Heart right ventricle (tissue), 16 donors: ENCODE measurements around the gene FHIT. TPM values are rescaled to one million over a fixed set of nuclear protein-coding genes. Genes with fewer than 3 reads are reported as not detected.

Source experiments
- ATAC-seq, 8 donors: fragments of 200-7000 bp; cut with Tn5 transposase; one replicate each; pipeline ENCODE4 v1.9.1; 2020; ENCODE audit warnings: mild to moderate bottlenecking in 8 of 8, moderate library complexity in 8 of 8, moderate number of reproducible peaks in 1 of 8
- DNase-seq, 2 donors: peaks; one replicate each; pipeline ENCODE4 v3.0.0-alpha.2; 2020
- H3K27ac ChIP-seq, 10 donors: fragments of 200-600 bp; sonication (generic) in 2 of 10; one replicate each; pipeline versions ENCODE4 v1.5.0 to v1.8.0; 2020 to 2022; ENCODE audit warnings: mild to moderate bottlenecking in 3 of 10
- H3K27me3 ChIP-seq, 7 donors: fragments of 200-600 bp; one replicate each; pipeline ENCODE4 v1.8.0; 2021 to 2022; ENCODE audit warnings: mild to moderate bottlenecking in 2 of 7
- H3K36me3 ChIP-seq, 9 donors: fragments of 200-600 bp; sonication (generic) in 1 of 9; one replicate each; pipeline versions ENCODE4 v1.5.0 to v1.8.0; 2020 to 2022; ENCODE audit warnings: mild to moderate bottlenecking in 2 of 9
- H3K4me1 ChIP-seq, 9 donors: fragments of 200-600 bp; sonication (generic) in 1 of 9; one replicate each; pipeline versions ENCODE4 v1.5.0 to v1.8.0; 2020 to 2022; ENCODE audit warnings: mild to moderate bottlenecking in 4 of 9
- H3K4me3 ChIP-seq, 10 donors: fragments of 200-600 bp; sonication (generic) in 2 of 10; one replicate each; pipeline versions ENCODE4 v1.5.0 to v1.8.0; 2020 to 2022; ENCODE audit warnings: mild to moderate bottlenecking in 7 of 10, moderate library complexity in 2 of 10
- H3K9me3 ChIP-seq, 11 donors: fragments of 200-600 bp in 10 of 11; sonication (generic) in 2 of 11; one replicate each; pipeline versions ENCODE4 v1.5.0 to v1.8.0; 2013 to 2022; ENCODE audit warnings: mild to moderate bottlenecking in 2 of 11, control low read depth in 1 of 11, moderate library complexity in 1 of 11
- WGBS, 2 donors: extraction: QIAGEN DNeasy Blood & Tissue Kit; methylation state at CpG; one replicate each; pipeline ENCODE4 v1.1.7; 2013; ENCODE audit warnings: inconsistent platforms in 1 of 2; 5-methylcytosine and 5-hydroxymethylcytosine counted together
- intact Hi-C, 10 donors: fragments of 100-400 bp; cut with DNase I; formaldehyde crosslinking; loops; one replicate each; pipeline versions ENCODE4 v1.11.1 to v1.14.2; 2022
- polyA plus RNA-seq, 2 donors: library from polyadenylated mRNA; stranded (reverse); fragments of 200-250 nt; gene quantifications; one replicate each; pipeline ENCODE4 v1.2.3, GENCODE V29; 2013
- total RNA-seq, 10 donors: library from RNA; stranded (reverse); fragmentation: NEBNext Ultra II Directional in 3 of 10; extraction: Animal tissue kit (Norgen Biotek cat#: 25700) in 3 of 10; gene quantifications; one replicate each; pipeline versions ENCODE4 v1.2.1 to v1.2.4, GENCODE V29; 2021 to 2023
- TF ChIP-seq, protein P1 (sequence below), 9 donors: fragments of 200-600 bp; sonication (generic) in 2 of 9; IDR thresholded peaks; one replicate each; pipeline versions ENCODE4 v1.5.0 to v1.8.0; 2021 to 2022; ENCODE audit warnings: antibody characterized with exemption in 9 of 9, mild to moderate bottlenecking in 5 of 9, moderate library complexity in 1 of 9
- donor health status: Arrhythmogenic right ventricular cardiomyopathy.
- donor health status: ischemic (EF 13 %, LVEDD 7.1; RV severe dilation, severe dysfunction).
- donor health status: healthy with polysubstance abuse.
- donor health status: DM: no; HTN: yes; CAD: no.
- donor health status: DM: no; HTN: no; CAD: no.
- donor health status: ischemic (EF 25% LVEDD 6.9; RV normal size, moderate dysfunction).
- donor health status: ischemic (EF 25% LVEDD 5.7; RV mildly dilated, moderate dysfunction).
- donor health status: healthy.
- donor health status: DM: yes; HTN: yes; CAD: no.
- donor health status: Ischemic cardiomyopathy.
- donor health status: ischemic (EF 35%, LVEDD 5.7; RV mildly dilated, moderate dysfunction).
- donor health status: nonischemic (EF 11% LVEDD 7.7; RV severe dilation, severe dysfunction).
- donor health status: DM: yes; HTN: yes; CAD: no.
- donor health status: PGD.
- donor health status: ischemic (EF 29% LVEDD 5.4; RV normal size, mild dysfunction).
- donor health status: nonischemic (EF 23%, LVEDD 6.1; RV moderate dilation, normal function).

FHIT gene
- total and polyA plus RNA-seq, 12 donors, result 4.7 to 25.5 (median 18.3) TPM

DNA sequence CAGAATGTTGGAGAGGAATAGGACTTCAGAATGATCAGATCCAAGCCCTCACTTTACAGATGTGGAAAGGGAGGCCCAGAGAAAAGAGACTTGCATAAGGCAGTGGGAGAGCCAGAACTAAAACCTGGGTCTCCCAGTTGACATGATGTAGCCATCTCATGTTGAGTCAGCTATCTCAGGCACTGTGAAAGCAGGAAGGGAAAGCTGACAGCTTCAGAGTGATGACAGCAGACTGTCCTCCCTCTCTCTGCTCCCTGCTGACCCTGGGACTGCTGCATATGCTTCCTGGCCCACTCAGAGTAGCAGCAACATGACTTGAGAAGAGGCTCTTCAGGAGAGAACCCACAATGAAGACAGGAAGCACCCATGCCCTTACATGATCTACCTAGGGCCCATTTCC, 14.7 kb downstream of the FHIT start:
- intact Hi-C loops, result no loop called here
- DNase-seq, result no peak
- TF ChIP-seq, protein P1, sequence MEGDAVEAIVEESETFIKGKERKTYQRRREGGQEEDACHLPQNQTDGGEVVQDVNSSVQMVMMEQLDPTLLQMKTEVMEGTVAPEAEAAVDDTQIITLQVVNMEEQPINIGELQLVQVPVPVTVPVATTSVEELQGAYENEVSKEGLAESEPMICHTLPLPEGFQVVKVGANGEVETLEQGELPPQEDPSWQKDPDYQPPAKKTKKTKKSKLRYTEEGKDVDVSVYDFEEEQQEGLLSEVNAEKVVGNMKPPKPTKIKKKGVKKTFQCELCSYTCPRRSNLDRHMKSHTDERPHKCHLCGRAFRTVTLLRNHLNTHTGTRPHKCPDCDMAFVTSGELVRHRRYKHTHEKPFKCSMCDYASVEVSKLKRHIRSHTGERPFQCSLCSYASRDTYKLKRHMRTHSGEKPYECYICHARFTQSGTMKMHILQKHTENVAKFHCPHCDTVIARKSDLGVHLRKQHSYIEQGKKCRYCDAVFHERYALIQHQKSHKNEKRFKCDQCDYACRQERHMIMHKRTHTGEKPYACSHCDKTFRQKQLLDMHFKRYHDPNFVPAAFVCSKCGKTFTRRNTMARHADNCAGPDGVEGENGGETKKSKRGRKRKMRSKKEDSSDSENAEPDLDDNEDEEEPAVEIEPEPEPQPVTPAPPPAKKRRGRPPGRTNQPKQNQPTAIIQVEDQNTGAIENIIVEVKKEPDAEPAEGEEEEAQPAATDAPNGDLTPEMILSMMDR (IDR thresholded peaks at IDR 0.05), result no peak
- H3K27ac ChIP-seq, result no peak overlapping the region
- H3K36me3 ChIP-seq, result no peaks in the 10 kb centered on the region
- H3K27me3 ChIP-seq, result no peaks in the 10 kb centered on the region
- no peaks in the 10 kb centered on the region for H3K9me3 ChIP-seq
- no peak overlapping the region for H3K4me3 ChIP-seq
- peak in 6 of 8 donors; percentile 47 to 86 (median 64) for ATAC-seq
- peaks cover 0 to 19% (median 7%) of the 10 kb centered on the region in 9 donors for H3K4me1 ChIP-seq

DNA sequence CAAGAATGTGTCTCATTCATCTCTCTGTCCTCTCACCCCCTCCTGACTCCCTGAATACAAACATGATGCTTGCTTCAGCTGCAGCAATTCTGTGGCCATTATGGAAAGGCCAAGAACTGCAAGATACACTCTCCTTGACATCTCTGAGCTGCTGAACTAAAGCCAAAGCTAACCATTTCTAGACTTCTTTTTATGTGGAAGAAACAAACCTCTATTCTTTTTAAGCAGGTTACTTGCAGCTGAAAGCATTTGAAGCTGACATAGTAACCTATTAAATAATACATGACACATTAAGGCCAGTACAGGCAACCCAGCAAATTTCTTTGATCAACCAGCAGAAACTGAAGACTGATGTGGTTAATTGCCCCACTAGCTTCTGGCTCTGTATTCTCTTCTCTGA, 17.5 kb downstream of the FHIT start:
- Histone ChIP-seq H3K36me3 (no peaks in the 10 kb centered on the region), H3K27me3 (no peaks in the 10 kb centered on the region), H3K4me3 (no peak overlapping the region), H3K4me1 (peaks cover 0 to 7% (median 0%) of the 10 kb centered on the region in 9 donors), H3K9me3 (no peaks in the 10 kb centered on the region), H3K27ac (no peak overlapping the region)
- TF ChIP-seq, protein P1 (IDR thresholded peaks at IDR 0.05), result no peak
- ATAC-seq (no peak), DNase-seq (no peak)
- intact Hi-C loops, result no loop called here

DNA sequence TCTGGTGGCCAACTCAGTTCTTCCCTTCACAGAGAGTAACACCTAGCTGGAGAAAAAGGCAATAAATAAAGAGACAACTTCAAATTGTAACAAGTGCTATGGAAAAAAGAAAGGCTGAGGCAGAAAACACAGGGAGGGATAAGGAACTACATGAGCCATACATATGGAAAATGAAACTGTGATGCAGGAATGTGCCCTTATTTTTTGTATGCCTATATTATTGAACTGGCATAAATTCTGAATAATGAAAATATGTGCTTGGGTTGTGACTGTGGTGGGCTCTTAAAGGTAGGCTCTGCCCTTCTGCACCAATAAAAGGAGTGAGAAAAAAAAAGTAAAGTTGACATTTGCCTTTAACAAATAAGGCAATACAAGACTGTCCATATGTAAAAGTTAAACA, 19.6 kb downstream of the FHIT start:
- no peak overlapping the region for H3K27ac ChIP-seq
- no peaks in the 10 kb centered on the region for H3K9me3 ChIP-seq
- ATAC-seq, result no peak
- H3K27me3 ChIP-seq, result no peaks in the 10 kb centered on the region
- no peak for DNase-seq
- H3K4me1 ChIP-seq, result peaks cover 0 to 9% (median 0%) of the 10 kb centered on the region in 9 donors
- intact Hi-C loops, result no loop called here
- TF ChIP-seq, protein P1 (IDR thresholded peaks at IDR 0.05), result no peak
- H3K4me3 ChIP-seq, result no peak overlapping the region
- H3K36me3 ChIP-seq, result no peaks in the 10 kb centered on the region

DNA sequence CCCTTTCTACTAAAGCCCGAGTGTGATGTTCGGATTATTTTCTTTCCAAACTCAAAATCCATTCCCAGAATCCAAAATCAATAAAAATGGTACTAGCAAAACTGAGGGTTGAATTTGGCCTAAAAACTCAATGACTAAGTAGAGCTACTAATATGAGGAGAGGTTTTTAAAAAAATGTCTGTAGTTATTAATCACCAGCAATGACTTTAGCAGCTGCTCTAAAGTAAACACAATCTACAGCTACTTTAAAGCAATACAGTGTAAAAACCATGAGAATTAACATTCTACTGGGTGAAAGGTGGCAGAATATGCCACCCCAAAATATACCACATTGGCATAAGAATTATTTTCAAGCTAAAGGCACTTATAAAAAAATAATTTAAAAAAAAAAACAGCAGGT, 23.5 kb downstream of the FHIT start:
- ATAC-seq (no peak), DNase-seq (no peak)
- TF ChIP-seq, protein P1 (IDR thresholded peaks at IDR 0.05), result no peak
- intact Hi-C loops, result no loop called here
- Histone ChIP-seq H3K36me3 (no peaks in the 10 kb centered on the region), H3K27ac (no peak overlapping the region), H3K9me3 (no peaks in the 10 kb centered on the region), H3K4me1 (peaks cover 0 to 15% (median 0%) of the 10 kb centered on the region in 9 donors), H3K4me3 (no peak overlapping the region), H3K27me3 (no peaks in the 10 kb centered on the region)
- WGBS, 2 donors, result 78 to 86% methylated on average over 2 of the region's 2 CpGs
